Measurements from ENCODE around the gene NGF. TPM values are rescaled to one million over a fixed set of nuclear protein-coding genes. Genes with fewer than 3 reads are reported as not detected.

NGF gene
- total RNA-seq, 1 donor from 2014 or later = not detected

DNA sequence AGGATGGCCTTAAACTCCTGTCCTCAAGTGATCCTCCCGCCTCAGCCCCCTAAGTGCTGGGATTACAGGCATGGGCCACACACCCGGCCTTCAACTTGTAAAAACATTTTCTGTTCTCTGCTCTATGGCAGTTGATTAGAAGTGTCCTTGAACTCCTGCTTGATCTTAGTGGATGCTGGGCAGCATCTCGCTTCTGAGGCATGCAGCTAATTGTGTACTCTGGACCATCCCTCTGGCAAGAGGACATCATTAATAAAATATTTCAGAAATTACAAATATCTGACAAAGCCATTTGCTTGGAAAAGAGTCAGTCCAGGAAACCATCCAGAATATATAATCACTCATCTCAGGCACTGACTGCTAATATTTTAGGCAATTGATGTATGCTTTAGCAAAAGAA is 8.1 kb downstream of the NGF start:
- no peaks in the 10 kb centered on the region for H3K36me3 Mint-ChIP-seq (ENCODE audit: low read depth)
- H3K27me3 Mint-ChIP-seq (ENCODE audit: low read depth) = peaks cover 4% of the 10 kb centered on the region
- H3K27ac Mint-ChIP-seq = no peak overlapping the region
- H3K4me1 Mint-ChIP-seq (ENCODE audit: low read depth) = no peaks in the 10 kb centered on the region
- intact Hi-C loops (cut with micrococcal nuclease) = no loop called here
- DNase-seq (ENCODE audit: low spot score) = no peak
- H3K4me3 Mint-ChIP-seq (ENCODE audit: low read depth) = no peak overlapping the region
- H3K9me3 Mint-ChIP-seq = no peaks in the 10 kb centered on the region

DNA sequence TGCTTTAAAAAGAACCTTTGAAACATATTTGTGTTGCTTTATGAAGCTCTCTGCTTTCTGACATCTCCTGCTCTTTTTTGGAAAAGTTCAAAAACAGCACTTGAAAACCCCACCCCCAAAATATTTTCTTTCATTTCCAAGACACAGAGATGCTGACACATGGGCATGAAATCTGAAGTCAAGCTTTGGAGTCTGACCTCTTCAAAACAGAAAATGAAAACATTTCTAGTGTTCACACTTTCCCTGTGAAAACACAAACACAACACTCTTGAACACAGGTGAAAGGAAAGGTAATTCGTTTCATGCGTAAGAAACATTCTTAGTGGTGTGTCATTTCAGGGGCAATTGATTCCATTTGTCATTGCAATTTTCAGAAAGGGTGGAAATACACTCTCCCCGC is 10.8 kb downstream of the NGF start:
- no peaks in the 10 kb centered on the region for H3K9me3 Mint-ChIP-seq
- intact Hi-C loops (cut with micrococcal nuclease) = no loop called here
- peaks cover 4% of the 10 kb centered on the region for H3K27me3 Mint-ChIP-seq (ENCODE audit: low read depth)
- H3K4me1 Mint-ChIP-seq (ENCODE audit: low read depth) = no peaks in the 10 kb centered on the region
- no peaks in the 10 kb centered on the region for H3K36me3 Mint-ChIP-seq (ENCODE audit: low read depth)
- no peak overlapping the region for H3K4me3 Mint-ChIP-seq (ENCODE audit: low read depth)
- no peak overlapping the region for H3K27ac Mint-ChIP-seq
- no peak for DNase-seq (ENCODE audit: low spot score)

- no peak overlapping the region for H3K27ac Mint-ChIP-seq
Observed at GRCh38 chr1:115326419-115326818, 11.6 kb downstream of the NGF start.

DNA sequence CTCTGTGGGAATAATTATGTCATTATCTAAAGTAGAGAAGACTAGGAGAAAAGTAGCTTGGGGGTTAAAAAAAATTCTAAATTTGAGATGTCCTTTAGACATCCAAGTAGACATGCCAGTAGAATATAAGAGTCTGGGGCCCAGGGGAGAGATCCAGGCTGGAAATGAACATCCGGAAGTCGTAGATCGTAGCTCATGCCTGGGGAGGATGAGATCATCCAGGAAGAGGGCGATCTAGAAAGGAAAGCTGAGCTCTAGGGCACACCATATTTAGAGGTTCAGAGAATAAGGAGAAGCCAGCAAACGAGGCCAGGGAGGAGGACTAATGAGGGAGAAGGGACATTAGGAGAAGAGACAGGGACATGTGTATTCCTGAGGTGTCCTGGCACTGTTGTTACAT is 12.2 kb downstream of the NGF start:
- intact Hi-C loops (cut with micrococcal nuclease) = no loop called here
- Mint-ChIP-seq H3K27ac (no peak overlapping the region), H3K4me3 (ENCODE audit: low read depth) (no peak overlapping the region), H3K27me3 (ENCODE audit: low read depth) (no peaks in the 10 kb centered on the region), H3K36me3 (ENCODE audit: low read depth) (no peaks in the 10 kb centered on the region), H3K9me3 (no peaks in the 10 kb centered on the region), H3K4me1 (ENCODE audit: low read depth) (no peaks in the 10 kb centered on the region)
- no peak for DNase-seq (ENCODE audit: low spot score)

More at GRCh38 chr1:115326419-115326818, 11.6 kb downstream of the NGF start:
- no peak for DNase-seq (ENCODE audit: low spot score)
- no peaks in the 10 kb centered on the region for H3K27me3 Mint-ChIP-seq (ENCODE audit: low read depth)
- intact Hi-C loops (cut with micrococcal nuclease) = no loop called here
- H3K4me3 Mint-ChIP-seq (ENCODE audit: low read depth) = no peak overlapping the region
- H3K4me1 Mint-ChIP-seq (ENCODE audit: low read depth) = no peaks in the 10 kb centered on the region
- H3K36me3 Mint-ChIP-seq (ENCODE audit: low read depth) = no peaks in the 10 kb centered on the region
- no peaks in the 10 kb centered on the region for H3K9me3 Mint-ChIP-seq

- no peaks in the 10 kb centered on the region for H3K36me3 Mint-ChIP-seq (ENCODE audit: low read depth)
- H3K27ac Mint-ChIP-seq = no peak overlapping the region
- intact Hi-C loops (cut with micrococcal nuclease) = no loop called here
- no peaks in the 10 kb centered on the region for H3K27me3 Mint-ChIP-seq (ENCODE audit: low read depth)
- no peak for DNase-seq (ENCODE audit: low spot score)
- H3K4me1 Mint-ChIP-seq (ENCODE audit: low read depth) = no peaks in the 10 kb centered on the region
- H3K4me3 Mint-ChIP-seq (ENCODE audit: low read depth) = no peak overlapping the region
- no peaks in the 10 kb centered on the region for H3K9me3 Mint-ChIP-seq
Observed at GRCh38 chr1:115324649-115325420, 13.2 kb downstream of the NGF start.

DNA sequence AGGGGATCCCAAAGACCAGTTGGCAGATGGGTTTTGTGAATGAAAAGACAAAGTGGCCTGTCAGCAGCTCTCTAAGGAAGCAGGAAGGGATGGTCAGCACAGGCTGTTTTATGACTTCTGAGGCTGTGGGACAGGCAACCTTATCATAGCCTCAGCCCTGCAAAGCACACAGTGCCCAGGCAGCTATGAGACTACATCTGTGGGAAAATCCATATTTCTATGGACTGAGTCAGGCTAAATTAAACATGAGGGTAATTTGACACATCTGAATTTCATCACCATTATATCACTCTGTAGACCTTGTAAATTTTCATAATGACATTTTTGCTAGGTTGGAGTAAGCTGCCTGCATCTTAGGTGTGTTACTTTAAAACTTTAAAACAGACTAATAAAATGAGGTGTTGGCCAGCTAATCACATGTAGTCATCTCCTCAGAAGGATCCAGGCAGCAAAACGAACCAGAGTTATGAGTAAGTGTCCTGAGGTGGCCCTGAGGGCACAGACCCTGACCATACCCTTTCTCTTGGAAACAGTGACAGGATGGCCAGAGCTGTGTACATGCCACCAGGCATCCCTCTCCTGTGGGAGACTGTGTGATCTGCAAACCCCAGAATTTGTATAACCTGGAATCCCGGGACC is 14.6 kb downstream of the NGF start:
- no peak for DNase-seq (ENCODE audit: low spot score)
- intact Hi-C loops (cut with micrococcal nuclease) = no loop called here
- H3K4me3 Mint-ChIP-seq (ENCODE audit: low read depth) = no peak overlapping the region
- no peaks in the 10 kb centered on the region for H3K36me3 Mint-ChIP-seq (ENCODE audit: low read depth)
- no peak overlapping the region for H3K27ac Mint-ChIP-seq
- no peaks in the 10 kb centered on the region for H3K9me3 Mint-ChIP-seq
- no peaks in the 10 kb centered on the region for H3K4me1 Mint-ChIP-seq (ENCODE audit: low read depth)
- no peaks in the 10 kb centered on the region for H3K27me3 Mint-ChIP-seq (ENCODE audit: low read depth)

- Mint-ChIP-seq H3K27me3 (ENCODE audit: low read depth) (no peaks in the 10 kb centered on the region), H3K27ac (no peak overlapping the region), H3K36me3 (ENCODE audit: low read depth) (no peaks in the 10 kb centered on the region), H3K9me3 (no peaks in the 10 kb centered on the region), H3K4me3 (ENCODE audit: low read depth) (no peak overlapping the region), H3K4me1 (ENCODE audit: low read depth) (no peaks in the 10 kb centered on the region)
- no peak for DNase-seq (ENCODE audit: low spot score)
- intact Hi-C loops (cut with micrococcal nuclease) = no loop called here
Observed at GRCh38 chr1:115322631-115323030, 15.4 kb downstream of the NGF start.

GRCh38 chr1:115320377-115320776 is 17.7 kb downstream of the NGF start:
- no peak for DNase-seq (ENCODE audit: low spot score)
- Mint-ChIP-seq H3K9me3 (no peaks in the 10 kb centered on the region), H3K4me1 (ENCODE audit: low read depth) (no peaks in the 10 kb centered on the region), H3K27ac (no peak overlapping the region), H3K36me3 (ENCODE audit: low read depth) (no peaks in the 10 kb centered on the region), H3K4me3 (ENCODE audit: low read depth) (no peak overlapping the region), H3K27me3 (ENCODE audit: low read depth) (no peaks in the 10 kb centered on the region)
- intact Hi-C loops (cut with micrococcal nuclease) = no loop called here

DNA sequence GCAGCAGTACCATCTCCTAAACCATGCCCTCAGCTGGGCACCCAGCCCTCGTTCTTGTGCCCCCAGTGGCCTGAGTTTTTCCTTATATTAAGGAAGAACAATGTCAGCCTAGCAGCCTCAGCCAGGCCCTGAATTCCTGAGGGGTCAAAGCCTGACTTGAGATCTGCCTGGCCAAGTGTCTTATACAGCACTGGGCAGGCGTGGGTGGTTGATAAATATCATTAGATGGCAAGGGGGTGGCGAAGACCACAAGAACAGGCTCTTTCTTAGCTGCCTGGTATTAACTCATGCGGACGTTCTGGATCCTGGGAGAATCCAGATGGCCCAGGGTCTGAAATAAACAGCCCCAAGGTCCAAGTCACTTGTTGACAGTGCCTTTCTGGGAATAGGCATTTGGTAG is 18.3 kb downstream of the NGF start:
- intact Hi-C loops (cut with micrococcal nuclease) = no loop called here
- no peaks in the 10 kb centered on the region for H3K36me3 Mint-ChIP-seq (ENCODE audit: low read depth)
- H3K9me3 Mint-ChIP-seq = no peaks in the 10 kb centered on the region
- H3K27me3 Mint-ChIP-seq (ENCODE audit: low read depth) = no peaks in the 10 kb centered on the region
- no peak overlapping the region for H3K27ac Mint-ChIP-seq
- no peak for DNase-seq (ENCODE audit: low spot score)
- H3K4me3 Mint-ChIP-seq (ENCODE audit: low read depth) = no peak overlapping the region
- no peaks in the 10 kb centered on the region for H3K4me1 Mint-ChIP-seq (ENCODE audit: low read depth)

GRCh38 chr1:115317101-115318012 is 20.7 kb downstream of the NGF start:
- no peaks in the 10 kb centered on the region for H3K36me3 Mint-ChIP-seq (ENCODE audit: low read depth)
- H3K27ac Mint-ChIP-seq = no peak overlapping the region
- no peaks in the 10 kb centered on the region for H3K9me3 Mint-ChIP-seq
- intact Hi-C loops (cut with micrococcal nuclease) = no loop called here
- no peak overlapping the region for H3K4me3 Mint-ChIP-seq (ENCODE audit: low read depth)
- H3K4me1 Mint-ChIP-seq (ENCODE audit: low read depth) = no peaks in the 10 kb centered on the region
- no peaks in the 10 kb centered on the region for H3K27me3 Mint-ChIP-seq (ENCODE audit: low read depth)
- DNase-seq (ENCODE audit: low spot score) = no peak

GRCh38 chr1:115314765-115315164 is 23.3 kb downstream of the NGF start:
- DNase-seq (ENCODE audit: low spot score) = no peak
- Mint-ChIP-seq H3K27ac (no peak overlapping the region), H3K9me3 (no peaks in the 10 kb centered on the region), H3K4me3 (ENCODE audit: low read depth) (no peak overlapping the region), H3K27me3 (ENCODE audit: low read depth) (no peaks in the 10 kb centered on the region), H3K36me3 (ENCODE audit: low read depth) (no peaks in the 10 kb centered on the region), H3K4me1 (ENCODE audit: low read depth) (no peaks in the 10 kb centered on the region)
- intact Hi-C loops (cut with micrococcal nuclease) = no loop called here

GRCh38 chr1:115314092-115314491 is 24.0 kb downstream of the NGF start:
- Mint-ChIP-seq H3K4me1 (ENCODE audit: low read depth) (no peaks in the 10 kb centered on the region), H3K36me3 (ENCODE audit: low read depth) (no peaks in the 10 kb centered on the region), H3K4me3 (ENCODE audit: low read depth) (no peak overlapping the region), H3K9me3 (no peaks in the 10 kb centered on the region), H3K27me3 (ENCODE audit: low read depth) (no peaks in the 10 kb centered on the region), H3K27ac (no peak overlapping the region)
- no peak for DNase-seq (ENCODE audit: low spot score)
- intact Hi-C loops (cut with micrococcal nuclease) = no loop called here

- H3K9me3 Mint-ChIP-seq = no peaks in the 10 kb centered on the region
- intact Hi-C loops (cut with micrococcal nuclease) = no loop called here
- H3K27me3 Mint-ChIP-seq (ENCODE audit: low read depth) = no peaks in the 10 kb centered on the region
- H3K4me1 Mint-ChIP-seq (ENCODE audit: low read depth) = no peaks in the 10 kb centered on the region
- no peaks in the 10 kb centered on the region for H3K36me3 Mint-ChIP-seq (ENCODE audit: low read depth)
- no peak overlapping the region for H3K4me3 Mint-ChIP-seq (ENCODE audit: low read depth)
- no peak overlapping the region for H3K27ac Mint-ChIP-seq
- DNase-seq (ENCODE audit: low spot score) = no peak
Observed at GRCh38 chr1:115313182-115313581, 24.9 kb downstream of the NGF start.

All from activated T-helper 2 cell treated with anti-CD3 and anti-CD28 coated beads, Interferon-gamma antibody, Interleukin-2, Interleukin-4, amounts not matched to agents 10 μg/mL and 5 μg/mL and 100 μg/mL, durations not matched to agents 14 hours and 24 hours and 36 hours (primary cell).